ENCODE results near the gene CCDC149. TPM values are rescaled to one million over a fixed set of nuclear protein-coding genes. Genes with fewer than 3 reads are reported as not detected.

Gene CCDC149
- total and polyA plus RNA-seq, 8 donors, result 18.8 to 26.1 (median 22.0) TPM

- intact Hi-C loops (cut with DNase I), result no loop called here
- no peaks in the 10 kb centered on the region for H3K27me3 ChIP-seq
- H3K27ac ChIP-seq, result no peak overlapping the region
- no peaks in the 10 kb centered on the region for H3K4me1 ChIP-seq
- peaks cover 0 to 2% of the 10 kb centered on the region in 2 donors for H3K9me3 ChIP-seq
- TF ChIP-seq, protein P1, sequence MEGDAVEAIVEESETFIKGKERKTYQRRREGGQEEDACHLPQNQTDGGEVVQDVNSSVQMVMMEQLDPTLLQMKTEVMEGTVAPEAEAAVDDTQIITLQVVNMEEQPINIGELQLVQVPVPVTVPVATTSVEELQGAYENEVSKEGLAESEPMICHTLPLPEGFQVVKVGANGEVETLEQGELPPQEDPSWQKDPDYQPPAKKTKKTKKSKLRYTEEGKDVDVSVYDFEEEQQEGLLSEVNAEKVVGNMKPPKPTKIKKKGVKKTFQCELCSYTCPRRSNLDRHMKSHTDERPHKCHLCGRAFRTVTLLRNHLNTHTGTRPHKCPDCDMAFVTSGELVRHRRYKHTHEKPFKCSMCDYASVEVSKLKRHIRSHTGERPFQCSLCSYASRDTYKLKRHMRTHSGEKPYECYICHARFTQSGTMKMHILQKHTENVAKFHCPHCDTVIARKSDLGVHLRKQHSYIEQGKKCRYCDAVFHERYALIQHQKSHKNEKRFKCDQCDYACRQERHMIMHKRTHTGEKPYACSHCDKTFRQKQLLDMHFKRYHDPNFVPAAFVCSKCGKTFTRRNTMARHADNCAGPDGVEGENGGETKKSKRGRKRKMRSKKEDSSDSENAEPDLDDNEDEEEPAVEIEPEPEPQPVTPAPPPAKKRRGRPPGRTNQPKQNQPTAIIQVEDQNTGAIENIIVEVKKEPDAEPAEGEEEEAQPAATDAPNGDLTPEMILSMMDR (IDR thresholded peaks at IDR 0.05), result no peak
- ATAC-seq (no peak), DNase-seq (no peak)
- H3K4me3 ChIP-seq, result no peak overlapping the region
- peaks cover 0 to 34% of the 10 kb centered on the region in 2 donors for H3K36me3 ChIP-seq
Measured at GRCh38 chr4:24810871-24811631, 101.8 kb downstream of the CCDC149 start.

DNA sequence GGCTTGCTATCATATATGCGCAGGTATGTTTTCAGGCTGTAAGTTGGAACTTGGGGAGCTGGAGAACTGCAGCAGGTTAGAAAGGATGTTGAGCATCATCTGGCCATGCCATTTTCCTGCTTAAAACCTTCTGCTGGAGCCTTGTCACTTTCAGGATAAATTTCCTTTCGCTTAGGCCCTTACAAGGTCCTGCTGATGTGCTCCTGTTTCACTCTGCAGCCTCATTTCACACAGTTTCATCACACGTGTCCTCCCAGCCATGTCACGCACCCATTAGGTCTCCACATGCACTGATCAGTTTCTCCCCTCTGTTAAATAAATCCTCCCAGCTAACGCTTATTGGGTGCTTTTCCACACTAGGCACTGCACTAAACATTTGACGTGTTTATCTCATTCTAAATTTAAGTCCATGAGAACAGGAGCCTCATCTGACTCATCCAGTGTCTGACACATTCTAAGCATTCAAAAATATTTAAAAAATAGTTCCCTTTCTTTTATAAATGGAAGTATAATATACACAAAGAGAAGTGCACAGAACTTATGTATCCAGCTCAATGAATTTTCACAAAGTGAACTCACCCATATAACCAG is 102.9 kb downstream of the CCDC149 start:
- TF ChIP-seq, protein P1 (IDR thresholded peaks at IDR 0.05), result no peak
- ATAC-seq (no peak), DNase-seq (no peak)
- Histone ChIP-seq H3K9me3 (peaks cover 0 to 2% of the 10 kb centered on the region in 2 donors), H3K27ac (no peak overlapping the region), H3K4me3 (no peak overlapping the region), H3K27me3 (no peaks in the 10 kb centered on the region), H3K4me1 (no peaks in the 10 kb centered on the region), H3K36me3 (peaks cover 0 to 34% of the 10 kb centered on the region in 2 donors)
- intact Hi-C loops (cut with DNase I), result no loop called here

GRCh38 chr4:24809376-24809775 is 103.5 kb downstream of the CCDC149 start:
- Histone ChIP-seq H3K36me3 (peaks cover 0 to 34% of the 10 kb centered on the region in 2 donors), H3K4me1 (no peaks in the 10 kb centered on the region), H3K4me3 (no peak overlapping the region), H3K27ac (no peak overlapping the region), H3K9me3 (peaks cover 0 to 2% of the 10 kb centered on the region in 2 donors), H3K27me3 (no peaks in the 10 kb centered on the region)
- ATAC-seq (no peak), DNase-seq (no peak)
- TF ChIP-seq, protein P1 (IDR thresholded peaks at IDR 0.05), result no peak
- intact Hi-C loops (cut with DNase I), result no loop called here

- Histone ChIP-seq H3K27ac (no peak overlapping the region), H3K4me1 (no peaks in the 10 kb centered on the region), H3K27me3 (no peaks in the 10 kb centered on the region), H3K36me3 (peaks cover 0 to 34% of the 10 kb centered on the region in 2 donors), H3K9me3 (peaks cover 0 to 2% of the 10 kb centered on the region in 2 donors), H3K4me3 (no peak overlapping the region)
- DNase-seq (no peak), ATAC-seq (no peak)
- intact Hi-C loops (cut with DNase I), result no loop called here
- TF ChIP-seq, protein P1 (IDR thresholded peaks at IDR 0.05), result no peak
Measured at GRCh38 chr4:24808955-24809354, 103.9 kb downstream of the CCDC149 start.

GRCh38 chr4:24808261-24808660 is 104.6 kb downstream of the CCDC149 start:
- no peaks in the 10 kb centered on the region for H3K4me1 ChIP-seq
- ATAC-seq (no peak), DNase-seq (no peak)
- TF ChIP-seq, protein P1 (IDR thresholded peaks at IDR 0.05), result no peak
- H3K27me3 ChIP-seq, result no peaks in the 10 kb centered on the region
- peaks cover 0 to 2% of the 10 kb centered on the region in 2 donors for H3K9me3 ChIP-seq
- H3K36me3 ChIP-seq, result peaks cover 0 to 34% of the 10 kb centered on the region in 2 donors
- no peak overlapping the region for H3K27ac ChIP-seq
- intact Hi-C loops (cut with DNase I), result no loop called here
- H3K4me3 ChIP-seq, result no peak overlapping the region

Measured in left lung (tissue), 10 donors.